GM18526 (cell line): Measurements from ENCODE around the gene SMIM41.

Experiments
- POLR2A ChIP-seq: IDR thresholded peaks from 3 replicates; pipeline ENCODE4 v1.6.1; 2011; ENCODE audit not compliant: insufficient read length; ENCODE audit errors: extremely low read depth

The SMIM41 gene

DNA sequence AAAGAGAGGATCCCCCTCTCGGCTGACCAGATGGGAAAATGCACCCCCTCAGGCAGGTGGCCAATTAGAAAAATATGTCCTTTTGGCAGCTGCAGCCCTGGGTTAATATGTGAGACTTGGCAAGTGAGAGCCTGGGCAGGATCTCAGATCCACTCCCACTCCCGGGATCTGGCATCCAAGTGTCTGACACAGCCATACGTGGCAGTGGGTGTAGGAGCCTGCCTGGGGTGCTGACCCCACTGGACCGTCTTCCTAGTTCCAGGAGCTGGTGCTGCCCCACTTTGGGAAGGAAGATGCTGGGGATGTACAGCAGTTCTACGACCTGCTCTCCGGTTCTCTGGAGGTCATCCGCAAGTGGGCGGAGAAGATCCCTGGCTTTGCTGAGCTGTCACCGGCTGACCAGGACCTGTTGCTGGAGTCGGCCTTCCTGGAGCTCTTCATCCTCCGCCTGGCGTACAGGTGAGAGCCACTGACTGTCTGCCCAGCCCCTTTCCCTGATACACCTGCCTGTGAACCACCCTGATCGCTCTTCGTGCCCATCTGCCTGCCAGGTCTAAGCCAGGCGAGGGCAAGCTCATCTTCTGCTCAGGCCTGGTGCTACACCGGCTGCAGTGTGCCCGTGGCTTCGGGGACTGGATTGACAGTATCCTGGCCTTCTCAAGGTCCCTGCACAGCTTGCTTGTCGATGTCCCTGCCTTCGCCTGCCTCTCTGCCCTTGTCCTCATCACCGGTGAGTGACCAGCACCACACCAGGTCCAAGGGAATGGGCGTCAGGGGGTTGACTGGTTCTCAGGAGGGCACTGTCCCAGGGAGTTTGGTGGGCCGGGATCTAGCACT is 22.5 kb upstream of the SMIM41 start:
- TF ChIP-seq POLR2A = no peak

GRCh38 chr12:52057638-52058576 is 21.6 kb upstream of the SMIM41 start:
- TF ChIP-seq POLR2A = no peak

DNA sequence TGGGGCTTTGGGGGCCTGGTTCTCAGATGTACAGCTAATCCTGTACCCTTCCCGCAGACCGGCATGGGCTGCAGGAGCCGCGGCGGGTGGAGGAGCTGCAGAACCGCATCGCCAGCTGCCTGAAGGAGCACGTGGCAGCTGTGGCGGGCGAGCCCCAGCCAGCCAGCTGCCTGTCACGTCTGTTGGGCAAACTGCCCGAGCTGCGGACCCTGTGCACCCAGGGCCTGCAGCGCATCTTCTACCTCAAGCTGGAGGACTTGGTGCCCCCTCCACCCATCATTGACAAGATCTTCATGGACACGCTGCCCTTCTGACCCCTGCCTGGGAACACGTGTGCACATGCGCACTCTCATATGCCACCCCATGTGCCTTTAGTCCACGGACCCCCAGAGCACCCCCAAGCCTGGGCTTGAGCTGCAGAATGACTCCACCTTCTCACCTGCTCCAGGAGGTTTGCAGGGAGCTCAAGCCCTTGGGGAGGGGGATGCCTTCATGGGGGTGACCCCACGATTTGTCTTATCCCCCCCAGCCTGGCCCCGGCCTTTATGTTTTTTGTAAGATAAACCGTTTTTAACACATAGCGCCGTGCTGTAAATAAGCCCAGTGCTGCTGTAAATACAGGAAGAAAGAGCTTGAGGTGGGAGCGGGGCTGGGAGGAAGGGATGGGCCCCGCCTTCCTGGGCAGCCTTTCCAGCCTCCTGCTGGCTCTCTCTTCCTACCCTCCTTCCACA is 20.7 kb upstream of the SMIM41 start:
- no peak for TF ChIP-seq POLR2A

DNA sequence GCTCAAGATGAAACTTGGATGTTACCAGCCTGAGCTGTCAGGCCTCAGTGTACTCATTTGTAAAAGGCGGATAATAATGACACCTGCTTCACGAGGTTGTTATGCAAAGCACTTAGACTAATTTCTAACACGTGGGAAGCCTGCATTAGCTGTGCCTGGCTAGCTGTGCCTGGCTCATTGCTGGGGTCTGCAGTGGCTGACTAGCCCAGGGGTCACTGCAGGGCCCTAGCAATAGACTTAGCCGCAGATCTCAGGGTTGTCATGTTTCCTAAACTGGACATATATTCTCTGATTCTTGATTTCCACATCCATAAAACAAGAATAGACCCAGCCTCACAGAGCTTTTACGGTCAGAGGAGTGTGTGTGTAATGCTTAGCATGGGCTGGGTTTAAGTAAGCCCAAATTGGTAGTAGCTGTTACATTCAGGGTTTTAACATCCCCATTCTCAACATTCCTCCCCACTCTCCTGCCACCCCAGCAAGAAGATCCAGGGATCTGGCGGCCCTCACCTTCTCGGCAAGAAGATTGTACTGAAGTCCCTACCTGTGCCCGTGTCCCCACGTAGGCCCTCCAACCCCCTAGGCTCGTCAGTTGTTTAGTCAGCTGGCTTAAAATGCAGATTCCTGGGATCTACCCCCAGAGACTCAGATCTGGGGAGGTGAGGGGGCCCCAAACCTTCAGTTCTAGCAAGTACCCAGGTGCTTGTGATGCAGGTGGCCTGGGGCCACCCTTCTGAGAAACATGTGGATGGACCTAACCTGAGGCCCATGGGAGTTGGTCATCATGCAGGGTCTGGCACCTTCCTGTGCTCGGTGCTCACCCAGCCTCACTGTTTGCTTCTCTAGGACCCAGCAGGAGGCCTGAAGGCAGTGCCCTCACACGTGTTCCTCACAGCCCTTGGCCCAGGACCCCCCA is 19.7 kb upstream of the SMIM41 start:
- no peak for TF ChIP-seq POLR2A

DNA sequence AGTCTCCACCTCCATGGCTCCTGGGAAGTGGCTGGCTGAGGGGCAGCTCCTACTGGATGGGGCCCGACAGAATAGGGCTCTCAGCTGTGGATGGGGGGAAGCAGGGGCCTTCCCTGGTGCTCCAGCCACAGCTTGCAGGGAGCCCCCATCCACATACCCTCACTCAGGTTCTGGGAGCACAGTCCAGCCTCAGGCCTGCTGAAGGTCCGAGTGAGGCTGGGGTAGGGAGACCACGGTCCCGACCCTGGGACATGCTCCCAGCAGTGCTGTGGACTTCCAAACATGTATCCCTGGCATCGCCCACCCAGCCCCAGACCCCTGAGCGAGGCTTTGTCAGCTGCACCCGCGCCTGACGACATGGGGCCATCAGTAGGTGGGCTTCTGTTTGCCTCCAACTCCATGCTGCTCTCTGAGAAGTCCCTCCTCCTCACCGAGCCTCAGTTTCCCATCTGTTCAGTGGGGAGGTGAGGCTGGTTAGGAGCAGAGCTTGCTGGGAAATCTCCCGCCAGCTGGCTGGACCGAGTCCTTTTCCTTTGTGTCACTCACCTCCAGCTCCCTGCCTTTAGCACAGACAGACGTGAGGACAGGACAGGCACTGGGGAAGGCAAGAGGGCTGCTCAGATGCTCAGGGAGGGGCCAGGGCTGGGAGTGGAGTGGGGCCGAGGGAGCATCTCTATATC is 18.9 kb upstream of the SMIM41 start:
- no peak for TF ChIP-seq POLR2A

DNA sequence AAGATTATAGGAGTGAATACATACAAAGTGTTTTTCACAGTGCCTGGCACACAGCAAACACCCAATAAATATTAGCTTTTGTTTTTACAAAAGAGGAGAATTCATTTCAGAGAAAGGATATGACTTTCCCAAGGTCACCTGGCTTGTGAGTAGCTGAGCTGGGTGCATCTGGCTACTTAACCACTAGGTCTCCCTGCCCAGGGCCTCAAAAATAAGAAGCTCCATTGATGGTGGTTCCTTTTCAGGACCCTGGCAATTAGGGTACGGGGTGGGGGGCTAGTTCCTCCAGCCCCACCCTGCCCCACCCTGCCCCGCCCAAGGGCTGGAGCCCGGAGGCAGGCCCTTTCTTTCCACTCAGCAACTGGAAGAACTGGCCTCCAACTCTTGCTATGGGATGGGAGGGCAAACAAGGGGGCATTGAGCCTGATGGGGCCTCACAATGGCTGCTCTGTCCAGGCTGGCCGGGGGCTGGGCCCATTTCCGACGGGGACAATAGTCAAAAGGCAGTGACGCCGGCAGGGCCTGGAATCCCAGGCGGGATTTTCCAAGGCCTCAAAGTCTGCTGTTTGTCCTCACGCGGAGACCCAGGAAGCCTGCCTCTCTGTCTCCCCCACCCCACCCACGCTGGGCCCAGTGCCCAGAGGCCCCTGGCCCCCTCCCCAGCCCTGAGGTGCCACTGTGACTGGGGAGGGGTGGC is 17.9 kb upstream of the SMIM41 start:
- no peak for TF ChIP-seq POLR2A

- no peak for TF ChIP-seq POLR2A
These were observed 17.1 kb upstream of the SMIM41 start for GRCh38 chr12:52062167-52063081.

DNA sequence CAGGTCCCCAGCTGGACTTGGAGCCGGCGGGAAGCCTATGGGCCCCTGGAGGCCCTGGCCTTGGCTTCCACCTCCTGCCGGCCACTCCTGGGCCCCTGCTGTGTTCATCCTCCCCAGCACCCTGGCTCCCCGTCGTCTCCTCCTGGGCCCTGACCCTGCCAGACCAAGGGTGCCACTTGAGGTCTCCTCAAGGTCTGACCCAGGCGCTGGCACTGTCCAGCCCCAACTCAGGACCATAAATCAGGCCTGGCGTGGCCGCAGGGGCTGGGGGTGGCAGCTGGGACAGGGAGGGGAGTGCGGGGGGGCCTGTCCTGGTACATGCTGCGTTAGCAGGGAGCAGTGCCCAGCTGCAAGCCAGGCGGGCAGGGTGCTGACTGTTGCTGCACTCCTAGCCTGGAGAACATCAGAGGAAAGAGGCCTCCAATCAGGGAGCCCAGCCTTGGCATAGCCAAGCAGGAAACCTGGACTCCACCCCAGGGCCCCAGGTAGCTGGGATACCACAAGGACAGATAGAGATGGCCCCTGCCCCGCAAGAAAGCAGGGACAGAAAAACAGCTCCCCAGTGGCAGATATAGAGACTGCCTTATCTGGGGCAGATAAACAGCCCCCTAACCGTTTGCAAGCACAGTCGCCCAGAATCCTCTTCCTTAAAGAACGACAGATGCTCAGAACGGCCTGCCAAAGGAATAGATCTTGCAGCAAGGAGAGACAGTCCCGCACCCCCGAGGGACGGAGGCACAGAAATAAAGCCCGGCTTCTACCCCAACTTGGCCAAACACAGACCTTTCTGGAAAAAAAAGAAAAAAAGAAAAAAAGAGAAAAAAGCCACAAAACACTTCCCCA is 16.2 kb upstream of the SMIM41 start:
- no peak for TF ChIP-seq POLR2A

- TF ChIP-seq POLR2A = no peak
These were observed 15.4 kb upstream of the SMIM41 start for GRCh38 chr12:52063981-52064649.

DNA sequence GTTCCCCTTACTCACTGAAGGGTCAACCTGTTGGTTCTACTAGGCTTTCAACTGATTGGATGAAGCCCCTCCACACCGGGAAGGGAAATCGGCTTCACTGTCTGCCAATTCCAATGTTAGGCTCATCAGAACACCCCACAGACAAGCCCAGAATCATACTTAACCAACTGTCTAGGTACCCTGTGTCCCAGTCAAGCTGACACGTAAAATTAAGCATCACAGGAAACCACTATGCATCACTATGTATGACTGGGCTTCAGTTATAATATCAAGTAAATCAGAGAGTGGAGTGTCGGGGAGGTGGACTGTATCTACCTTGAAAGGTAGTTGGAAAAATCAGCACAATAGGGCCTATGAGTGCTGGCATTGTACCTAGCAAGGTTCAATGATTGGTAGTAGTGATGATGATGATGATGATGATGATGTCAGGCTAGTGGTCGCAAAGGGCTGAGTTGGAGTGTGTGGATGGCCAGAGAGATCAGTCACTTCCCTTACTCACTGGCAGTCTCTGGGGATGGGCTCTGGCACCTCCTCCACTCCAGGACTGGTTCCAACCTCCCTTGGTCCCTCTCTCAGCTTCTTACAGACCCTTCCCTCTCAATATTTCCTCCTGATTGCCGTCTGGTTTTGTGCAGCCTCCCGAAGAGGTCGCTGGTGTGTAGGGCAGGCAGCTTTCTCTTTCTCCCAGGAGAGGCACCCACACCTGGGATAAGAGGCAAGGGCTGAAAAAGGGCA is 13.0 kb upstream of the SMIM41 start:
- no peak for TF ChIP-seq POLR2A
